MCF 10A (cell line): Measurements from ENCODE around the gene TFF2. TPM values are rescaled to one million over a fixed set of nuclear protein-coding genes. Genes with fewer than 3 reads are reported as not detected.

ENCODE experiments used
- BruUV-seq: library from RNA; stranded (reverse); fragments of 400-500 nt; replicated peaks from 2 replicates; lab custom pipeline; 2021; lab: Mats Ljungman, UMichigan
- CTCF ChIA-PET: fragments of 300-600 bp; sonication (Branson Sonifier 250); formaldehyde crosslinking; extraction: SDS; loops from one replicate; lab custom pipeline; 2021; ENCODE audit warnings: antibody characterized with exemption, inconsistent platforms; lab: Yijun Ruan, JAX
- POLR2A ChIA-PET: fragments of 300-600, 350-650 bp; sonication (Branson Sonifier 250); formaldehyde crosslinking; extraction: SDS; loops from one replicate; lab custom pipeline; 2020; ENCODE audit warnings: antibody characterized with exemption, inconsistent platforms; lab: Yijun Ruan, JAX
- DNase-seq: peaks from one replicate; pipeline ENCODE4 v3.0.0-alpha.2; 2018; ENCODE audit not compliant: unreplicated experiment
- H3K27ac Mint-ChIP-seq: one replicate; pipeline ENCODE4 v1.8.0; 2022; ENCODE audit warnings: mild to moderate bottlenecking, low read depth, mixed read lengths; ENCODE audit not compliant: unreplicated experiment
- H3K27me3 Mint-ChIP-seq: one replicate; pipeline ENCODE4 v1.8.0; 2022; ENCODE audit warnings: mixed read lengths; ENCODE audit not compliant: insufficient read depth, unreplicated experiment
- H3K36me3 Mint-ChIP-seq: one replicate; pipeline ENCODE4 v1.8.0; 2022; ENCODE audit warnings: mild to moderate bottlenecking, moderate library complexity, mixed read lengths; ENCODE audit not compliant: insufficient read depth, unreplicated experiment
- H3K4me1 Mint-ChIP-seq: one replicate; pipeline ENCODE4 v1.8.0; 2022; ENCODE audit warnings: mixed read lengths; ENCODE audit not compliant: insufficient read depth, unreplicated experiment
- H3K4me3 Mint-ChIP-seq: one replicate; pipeline ENCODE4 v1.8.0; 2022; ENCODE audit warnings: mild to moderate bottlenecking, moderate library complexity, mixed read lengths; ENCODE audit not compliant: unreplicated experiment
- H3K9me3 Mint-ChIP-seq: one replicate; pipeline ENCODE4 v1.8.0; 2022; ENCODE audit warnings: mixed read lengths; ENCODE audit not compliant: unreplicated experiment
- CTCF ChIP-seq: fragments of 200-600 bp; IDR thresholded peaks from one replicate; pipeline ENCODE4 v1.8.0; 2022; ENCODE audit warnings: antibody characterized with exemption, mild to moderate bottlenecking; ENCODE audit not compliant: unreplicated experiment
- intact Hi-C: fragments of 100-400 bp; cut with micrococcal nuclease; formaldehyde crosslinking; loops from 2 replicates; pipeline ENCODE4 v1.14.1; 2022
- total RNA-seq: library from RNA; stranded (reverse); gene quantifications from 2 replicates; pipeline ENCODE4 v1.2.3, GENCODE V29; 2022

TFF2 gene
- total RNA-seq, 1 experiment from 2014 or later = not detected

DNA sequence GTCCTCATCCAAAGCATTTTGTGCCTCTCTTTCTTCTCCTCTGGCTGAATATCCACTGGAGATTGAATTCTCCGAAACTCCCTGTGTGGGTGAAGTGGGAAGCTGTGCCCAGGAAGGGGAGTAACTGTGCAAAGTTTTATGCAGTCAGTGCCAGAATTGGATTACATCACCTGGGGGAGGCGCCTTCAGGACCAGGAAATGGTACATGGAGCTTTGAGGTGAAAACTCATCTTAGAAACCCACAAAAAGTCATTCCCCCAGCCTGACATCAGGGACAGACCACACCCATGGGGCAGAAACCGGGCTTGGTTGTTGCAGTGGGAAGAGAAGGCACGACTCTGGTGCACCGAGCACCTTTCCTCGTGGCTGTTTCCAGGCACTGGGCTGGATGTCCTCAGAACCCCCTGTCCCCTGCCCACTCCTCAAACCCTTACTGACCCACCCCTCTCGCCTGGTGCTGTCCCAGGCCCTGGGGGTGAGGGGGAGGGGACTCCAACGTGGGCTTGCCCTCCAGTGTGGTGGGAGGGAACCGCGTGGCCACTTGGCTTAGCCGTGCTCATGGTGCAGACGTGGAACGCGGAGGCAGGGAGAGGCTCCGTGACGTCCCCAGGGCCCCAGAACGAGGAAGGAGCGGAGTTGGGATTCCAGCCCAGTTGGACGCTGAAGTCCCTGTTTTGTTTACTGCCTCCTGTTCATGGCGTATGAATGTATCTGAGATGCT is 51.3 kb downstream of the TFF2 start:
- no peaks in the 10 kb centered on the region for H3K27me3 Mint-ChIP-seq
- no peak overlapping the region for H3K4me3 Mint-ChIP-seq
- H3K27ac Mint-ChIP-seq = no peak overlapping the region
- POLR2A ChIA-PET = interaction anchor here (0.6 to 1.2 kb wide), 2 partner anchors 80 to 151 kb away, joined by 3 read pairs; partner anchors contain the start of gene ABCG1
- H3K36me3 Mint-ChIP-seq = peaks cover 16% of the 10 kb centered on the region
- peak; percentile 24 for DNase-seq
- no peaks in the 10 kb centered on the region for H3K4me1 Mint-ChIP-seq
- intact Hi-C loops = no loop called here
- CTCF ChIA-PET = interaction anchor here (0.6 to 4.0 kb wide), 3 partner anchors 10 to 174 kb away, joined by 3 to 23 read pairs (median 3); no protein-coding TSS in a partner anchor
- no peak for TF ChIP-seq CTCF
- no peaks in the 10 kb centered on the region for H3K9me3 Mint-ChIP-seq
- BruUV-seq = no TSS peak

GRCh38 chr21:42298657-42299056 is 52.1 kb downstream of the TFF2 start:
- Mint-ChIP-seq H3K36me3 (peaks cover 16% of the 10 kb centered on the region), H3K9me3 (no peaks in the 10 kb centered on the region), H3K4me3 (no peak overlapping the region), H3K4me1 (no peaks in the 10 kb centered on the region), H3K27ac (no peak overlapping the region), H3K27me3 (no peaks in the 10 kb centered on the region)
- DNase-seq = no peak
- CTCF ChIA-PET = interaction anchor here (4.0 kb wide), 1 partner anchor 11 kb away, joined by 23 read pairs; no protein-coding TSS in a partner anchor
- intact Hi-C loops = no loop called here
- TF ChIP-seq CTCF = no peak
- POLR2A ChIA-PET = no interaction called here
- BruUV-seq = no TSS peak

DNA sequence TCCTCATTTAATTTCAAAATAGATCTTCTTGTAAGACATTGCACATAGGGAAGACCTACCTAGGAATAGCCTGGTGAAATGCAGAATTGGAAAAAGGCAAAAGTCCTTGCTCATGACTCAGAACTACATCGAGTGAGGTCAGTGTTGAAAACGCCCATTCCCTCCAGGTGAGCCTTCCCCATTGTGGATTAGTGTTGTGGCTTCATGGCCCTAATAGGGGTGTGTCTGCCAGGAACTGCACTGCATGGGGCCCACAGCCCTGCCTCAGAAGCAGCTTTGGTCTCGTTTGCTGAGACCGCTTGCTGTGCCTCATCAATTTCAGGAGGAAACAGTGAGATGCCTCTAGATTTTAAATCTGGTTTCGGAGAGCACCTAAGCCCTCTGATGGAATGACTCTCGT is 52.6 kb downstream of the TFF2 start:
- H3K27me3 Mint-ChIP-seq = no peaks in the 10 kb centered on the region
- POLR2A ChIA-PET = no interaction called here
- no peaks in the 10 kb centered on the region for H3K9me3 Mint-ChIP-seq
- BruUV-seq = no TSS peak
- intact Hi-C loops = no loop called here
- CTCF ChIA-PET = interaction anchor here (4.0 kb wide), 1 partner anchor 12 kb away, joined by 23 read pairs; no protein-coding TSS in a partner anchor
- no peaks in the 10 kb centered on the region for H3K4me1 Mint-ChIP-seq
- TF ChIP-seq CTCF = no peak
- DNase-seq = peak; percentile 61
- peaks cover 16% of the 10 kb centered on the region for H3K36me3 Mint-ChIP-seq
- no peak overlapping the region for H3K4me3 Mint-ChIP-seq
- no peak overlapping the region for H3K27ac Mint-ChIP-seq

DNA sequence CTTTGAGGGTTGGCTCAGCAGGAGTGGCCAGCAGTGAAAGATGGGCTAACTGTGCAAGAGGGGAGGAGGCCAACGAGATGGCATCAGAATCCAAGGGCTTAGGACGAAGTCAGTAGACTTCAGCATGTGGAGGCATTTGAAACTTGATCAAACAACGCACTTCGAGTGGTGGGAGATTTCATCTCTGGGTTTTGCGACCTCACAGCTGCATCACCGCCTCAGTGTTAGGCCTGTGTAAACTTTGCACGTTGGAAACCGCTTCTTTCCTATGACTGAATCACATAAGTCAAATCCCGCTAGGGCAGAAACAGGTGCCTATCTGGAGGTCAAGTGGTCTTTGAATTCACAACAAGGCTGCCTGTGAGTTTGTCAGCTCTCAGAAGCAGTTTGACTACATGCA is 53.4 kb downstream of the TFF2 start:
- ChIA-PET CTCF (interaction anchor here (4.0 kb wide), 1 partner anchor 13 kb away, joined by 23 read pairs; no protein-coding TSS in a partner anchor), POLR2A (no interaction called here)
- Mint-ChIP-seq H3K36me3 (peaks cover 16% of the 10 kb centered on the region), H3K4me3 (no peak overlapping the region), H3K4me1 (no peaks in the 10 kb centered on the region), H3K27me3 (no peaks in the 10 kb centered on the region), H3K27ac (no peak overlapping the region), H3K9me3 (no peaks in the 10 kb centered on the region)
- no peak for DNase-seq
- intact Hi-C loops = no loop called here
- no TSS peak for BruUV-seq
- no peak for TF ChIP-seq CTCF
